GM19452 (cell line): ENCODE results near the gene TTLL5.

Experiments
- ATAC-seq: cut with Tn5 transposase; IDR thresholded peaks from one replicate; pipeline ENCODE4 v1.9.1; 2021; ENCODE audit not compliant: unreplicated experiment

Gene TTLL5

DNA sequence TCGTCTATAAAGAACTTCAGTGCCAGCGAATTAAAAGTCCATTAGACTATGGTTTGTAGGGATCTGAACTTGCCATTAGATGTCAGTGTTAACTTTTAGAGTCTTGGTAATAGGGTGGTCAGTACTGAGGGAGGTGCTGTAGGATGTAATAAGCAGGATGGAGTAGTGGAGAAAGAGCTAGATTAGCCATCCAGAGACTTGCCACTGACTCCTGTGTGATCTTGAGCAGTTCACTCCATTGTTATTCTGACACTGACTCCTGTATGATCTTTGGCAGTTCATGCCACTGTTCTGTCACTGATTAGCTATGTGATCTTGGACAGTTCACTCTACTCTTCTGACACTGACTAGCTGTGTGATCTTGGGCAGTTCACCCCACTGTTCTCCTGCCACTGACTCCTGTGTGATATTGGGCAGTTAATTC is 133.6 kb downstream of the TTLL5 start:
- no peak for ATAC-seq

DNA sequence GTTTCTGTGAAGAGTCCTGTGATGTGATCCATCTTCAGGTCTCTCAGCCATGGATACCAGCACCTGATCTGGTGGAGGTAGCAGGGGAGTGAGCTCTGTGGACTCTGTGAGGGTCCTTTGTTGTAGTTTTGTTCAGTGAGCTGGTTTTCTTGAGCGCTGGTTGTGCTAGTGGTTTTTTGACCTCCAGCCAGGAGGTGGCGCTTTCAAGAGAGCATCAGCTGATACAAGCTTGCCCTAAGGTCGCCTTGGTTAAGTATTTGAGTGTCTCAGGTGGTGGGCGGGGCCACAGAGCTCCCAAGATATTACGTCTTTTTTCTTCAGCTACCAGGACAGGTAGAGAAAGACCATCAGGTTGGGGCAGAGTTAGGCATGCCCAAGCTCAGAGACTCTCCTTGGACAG is 139.7 kb downstream of the TTLL5 start:
- no peak for ATAC-seq

DNA sequence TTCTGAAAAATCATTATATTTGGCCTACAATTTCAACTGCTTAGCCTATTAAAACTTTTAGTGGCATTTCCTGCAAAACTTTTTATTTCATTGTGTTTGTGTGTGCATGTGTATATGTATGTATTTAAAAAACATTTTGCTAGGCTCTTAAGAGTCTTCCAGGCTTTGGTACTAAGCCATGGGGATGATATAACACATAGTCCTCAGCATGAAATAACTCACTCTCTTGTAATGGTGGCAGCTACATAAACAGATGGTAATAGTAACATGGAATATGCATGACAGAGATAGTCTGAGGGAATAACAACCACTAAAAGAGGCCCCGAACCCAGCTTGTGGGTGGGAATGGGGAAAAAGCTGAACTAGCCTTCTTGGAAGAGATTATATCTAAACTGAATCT is 141.4 kb downstream of the TTLL5 start:
- no peak for ATAC-seq

DNA sequence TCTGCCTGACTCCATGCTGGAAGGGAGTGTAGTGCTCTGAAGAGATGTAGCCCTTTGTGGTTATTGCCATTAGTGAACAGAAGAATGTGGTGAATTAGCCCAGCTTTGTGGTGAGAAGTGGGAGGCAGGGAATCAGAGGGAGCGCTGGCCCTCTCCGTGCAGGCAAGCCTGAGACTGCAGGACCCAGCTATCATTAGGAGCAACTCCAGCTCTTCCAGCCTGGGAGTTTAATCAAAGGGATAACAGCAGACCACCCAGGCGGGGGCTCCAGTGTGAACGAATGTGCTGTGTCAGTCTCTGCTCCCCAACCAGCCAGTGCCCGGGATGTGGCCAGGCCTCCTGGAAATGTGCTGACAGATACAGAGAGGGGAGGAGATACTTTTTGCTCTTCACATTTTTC is 142.7 kb downstream of the TTLL5 start:
- ATAC-seq = no peak

DNA sequence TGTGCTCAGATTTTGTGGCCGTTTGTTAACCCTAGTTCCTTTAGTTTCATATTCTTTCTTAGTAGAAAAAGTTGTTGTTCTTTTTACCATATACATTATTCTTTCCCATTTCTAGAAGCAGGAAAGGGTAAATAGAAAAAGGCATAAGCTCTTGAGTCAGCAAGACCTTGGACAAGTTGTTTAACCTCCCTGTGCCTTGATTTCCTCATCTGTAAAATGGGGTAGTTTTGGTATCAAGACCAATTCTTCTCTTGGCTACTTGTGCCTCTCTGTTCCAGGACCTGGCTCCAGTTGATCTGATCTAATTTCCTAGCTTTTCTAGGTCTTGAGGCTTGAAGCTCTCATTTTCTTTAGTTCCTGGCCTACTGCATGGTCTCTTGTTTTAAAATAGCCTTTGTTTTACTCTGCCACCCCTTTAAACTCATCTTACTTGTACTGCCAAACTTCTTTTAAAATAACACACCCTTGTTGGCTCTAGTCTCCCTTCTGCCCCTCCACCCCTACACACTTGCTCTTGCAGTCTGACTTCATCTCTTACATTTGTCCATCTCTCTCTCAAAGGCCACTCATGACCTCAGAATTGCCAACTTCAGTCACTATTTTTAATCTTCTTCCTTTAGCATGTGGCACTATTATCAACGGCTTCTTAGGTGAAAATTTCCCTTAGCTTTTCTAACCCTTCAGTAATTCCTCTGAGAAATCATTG is 143.7 kb downstream of the TTLL5 start:
- no peak for ATAC-seq

DNA sequence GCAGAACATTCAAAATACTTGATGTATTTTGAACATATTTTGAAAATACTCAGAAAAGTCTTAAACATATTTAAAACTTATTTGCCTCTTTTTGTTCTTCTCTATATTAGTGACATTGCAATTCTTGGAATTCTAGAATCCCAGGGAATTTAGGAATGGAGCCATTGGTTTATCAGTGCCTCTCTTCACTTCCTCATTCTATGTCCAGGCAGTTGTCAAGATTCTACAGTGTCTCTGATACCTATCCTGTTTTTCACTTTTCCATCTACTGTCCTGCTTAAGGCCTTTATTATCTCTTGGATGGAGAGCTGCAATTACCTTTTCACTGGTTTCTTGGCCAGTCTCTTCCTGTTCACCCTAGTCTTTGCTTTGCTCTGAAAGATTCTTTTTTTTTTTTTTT is 144.6 kb downstream of the TTLL5 start:
- ATAC-seq = no peak

DNA sequence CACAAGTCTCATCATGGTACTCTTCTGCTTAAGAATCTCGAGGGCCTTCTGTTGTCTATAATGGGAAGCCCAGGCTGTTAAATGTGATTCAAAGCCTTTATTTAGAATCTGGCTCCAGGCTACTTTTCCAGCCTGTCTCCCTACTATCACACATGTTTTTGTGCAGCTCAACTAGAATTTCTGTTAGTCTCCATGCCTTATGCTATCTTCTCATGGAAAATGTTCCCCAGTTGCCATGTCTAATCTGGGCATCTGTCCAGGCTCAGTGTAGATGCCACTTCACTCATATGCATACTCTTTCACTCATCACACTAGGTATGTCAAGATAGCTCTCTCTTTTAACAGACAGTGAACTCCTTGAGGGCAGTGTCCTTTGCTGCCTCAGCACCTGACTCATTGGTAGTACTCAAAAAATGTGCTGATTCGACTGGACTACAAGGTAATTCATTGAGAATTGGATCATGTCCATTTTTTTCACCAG is 145.3 kb downstream of the TTLL5 start:
- ATAC-seq = no peak

DNA sequence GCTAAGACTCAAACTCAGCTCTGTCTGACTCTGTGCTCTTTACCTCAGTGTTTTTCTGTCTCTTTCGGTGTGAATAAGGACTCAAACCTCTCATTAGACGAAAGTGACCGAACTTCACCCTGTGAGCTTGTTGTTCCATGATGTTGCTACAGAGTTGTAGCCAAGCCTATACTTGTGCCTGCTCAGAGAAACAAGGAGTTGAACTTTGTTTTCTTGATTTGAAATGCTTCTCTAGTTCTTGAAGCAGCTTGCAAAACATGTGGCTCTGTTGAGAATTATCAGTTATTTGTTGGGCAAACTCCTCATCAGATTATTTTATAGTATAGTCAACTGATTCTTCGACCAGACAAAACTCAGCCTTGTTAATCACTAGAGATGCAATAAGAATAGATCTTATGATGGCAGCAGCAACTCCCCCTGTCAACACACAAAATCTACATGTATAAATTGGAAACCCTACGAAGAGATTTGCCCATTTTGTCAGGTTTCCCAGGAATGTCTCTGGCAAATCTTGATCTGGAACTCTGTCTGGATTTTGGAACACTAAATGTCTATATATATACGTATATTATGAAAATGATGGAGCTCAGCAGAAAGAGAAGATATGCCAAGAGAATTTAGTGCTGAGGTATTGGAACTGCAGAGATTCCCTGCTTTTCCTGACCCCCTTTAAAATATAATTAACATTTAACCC is 146.8 kb downstream of the TTLL5 start:
- ATAC-seq = no peak

DNA sequence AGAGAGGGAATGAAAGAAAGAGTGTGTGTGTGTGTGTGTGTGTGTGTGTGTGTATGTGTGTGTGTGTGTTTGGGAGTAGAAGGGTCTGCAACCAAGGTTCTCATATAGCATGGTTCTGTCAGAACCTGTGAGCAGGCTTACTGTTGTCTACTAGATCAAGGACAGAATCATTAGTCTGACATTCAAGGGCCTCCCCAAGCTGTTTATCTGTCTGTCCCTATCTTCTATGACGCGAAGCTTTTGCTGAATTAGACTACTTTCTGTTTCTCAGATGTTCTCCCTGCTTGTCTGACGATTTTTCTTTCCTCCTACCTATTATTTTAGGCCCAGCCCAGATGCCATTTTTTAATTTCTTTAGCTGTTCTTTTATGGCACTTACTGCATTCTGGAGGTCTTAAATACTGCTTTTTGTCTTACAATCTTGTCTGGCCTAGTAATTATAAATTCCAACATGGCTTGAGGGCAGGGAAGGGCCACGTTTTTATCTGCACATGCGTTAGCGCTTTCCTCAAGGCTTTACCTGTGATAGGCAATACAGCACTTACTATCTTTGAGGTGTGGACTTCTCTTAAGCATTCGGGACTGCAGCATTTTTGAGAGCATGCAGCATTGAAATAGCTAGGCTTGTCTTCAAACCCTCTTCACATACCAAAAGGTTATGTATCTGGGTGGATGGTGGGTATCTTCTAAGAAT is 150.2 kb downstream of the TTLL5 start:
- ATAC-seq = no peak

DNA sequence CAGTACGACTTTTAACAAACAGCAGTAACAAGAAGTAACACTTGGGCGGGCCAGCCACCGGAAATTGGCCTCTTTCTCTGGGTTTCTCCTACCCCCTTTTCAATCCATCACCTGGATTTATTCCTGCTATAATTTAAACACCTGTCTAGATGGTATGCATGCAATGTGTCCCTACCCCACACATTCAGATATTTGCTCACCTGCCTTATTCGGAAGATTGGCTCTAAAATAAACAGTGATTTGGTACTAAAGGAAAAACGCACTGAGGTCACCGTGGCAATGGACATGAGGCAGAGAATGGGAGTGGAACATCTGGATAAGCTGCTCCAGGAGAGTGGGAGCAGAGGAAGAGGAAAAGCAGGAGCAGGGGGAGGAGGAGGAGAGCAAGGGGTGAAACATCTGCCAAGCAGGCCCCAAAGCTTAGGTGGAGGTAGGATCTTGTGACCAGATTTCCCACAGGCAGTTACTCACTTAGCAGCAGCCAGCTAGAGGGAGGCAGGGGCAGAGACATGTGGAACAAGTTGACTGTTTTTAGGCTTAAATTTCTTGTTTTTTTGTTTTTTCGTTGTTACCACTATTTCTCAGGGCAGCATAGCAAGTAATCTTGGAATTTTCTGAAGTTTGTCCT is 150.9 kb downstream of the TTLL5 start:
- no peak for ATAC-seq

DNA sequence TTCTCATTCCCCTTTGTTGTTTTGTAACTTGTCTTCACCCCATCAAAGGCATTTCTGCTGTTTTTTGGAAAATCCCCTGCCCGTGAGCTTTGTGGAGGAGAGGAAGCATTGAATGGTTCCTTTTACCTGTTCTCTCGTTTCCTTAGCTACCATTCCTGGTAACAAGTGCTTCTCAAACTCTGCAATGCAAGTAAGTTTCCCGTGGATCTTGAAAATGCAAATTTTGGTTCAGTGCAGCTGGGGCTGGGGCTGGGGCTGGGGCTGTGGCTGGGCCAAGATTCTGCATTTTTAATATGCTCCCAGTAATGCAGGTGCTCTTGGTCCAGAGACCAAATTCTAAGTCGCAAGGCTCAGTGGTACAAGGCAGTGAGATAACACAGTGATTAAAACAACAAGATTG is 151.6 kb downstream of the TTLL5 start:
- ATAC-seq = no peak

DNA sequence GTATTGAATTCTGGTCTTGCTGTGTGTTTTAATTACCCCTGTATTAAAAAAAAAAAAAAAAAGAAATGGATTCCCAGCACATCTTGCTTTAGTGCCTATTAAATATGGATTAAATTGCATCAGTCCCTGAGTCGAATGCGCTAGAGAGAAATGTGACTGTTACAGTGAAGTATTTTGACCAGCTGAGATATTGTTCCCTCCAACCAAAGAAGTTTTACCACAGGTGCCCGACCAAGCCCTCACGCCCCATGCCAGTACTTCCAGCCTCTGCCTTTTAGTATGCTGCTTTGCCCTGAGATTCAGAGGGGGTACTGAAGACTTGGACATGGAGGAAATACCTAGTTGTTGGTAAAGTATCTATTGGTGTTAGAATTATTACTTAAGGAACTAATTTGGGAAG is 159.7 kb downstream of the TTLL5 start:
- ATAC-seq = no peak

DNA sequence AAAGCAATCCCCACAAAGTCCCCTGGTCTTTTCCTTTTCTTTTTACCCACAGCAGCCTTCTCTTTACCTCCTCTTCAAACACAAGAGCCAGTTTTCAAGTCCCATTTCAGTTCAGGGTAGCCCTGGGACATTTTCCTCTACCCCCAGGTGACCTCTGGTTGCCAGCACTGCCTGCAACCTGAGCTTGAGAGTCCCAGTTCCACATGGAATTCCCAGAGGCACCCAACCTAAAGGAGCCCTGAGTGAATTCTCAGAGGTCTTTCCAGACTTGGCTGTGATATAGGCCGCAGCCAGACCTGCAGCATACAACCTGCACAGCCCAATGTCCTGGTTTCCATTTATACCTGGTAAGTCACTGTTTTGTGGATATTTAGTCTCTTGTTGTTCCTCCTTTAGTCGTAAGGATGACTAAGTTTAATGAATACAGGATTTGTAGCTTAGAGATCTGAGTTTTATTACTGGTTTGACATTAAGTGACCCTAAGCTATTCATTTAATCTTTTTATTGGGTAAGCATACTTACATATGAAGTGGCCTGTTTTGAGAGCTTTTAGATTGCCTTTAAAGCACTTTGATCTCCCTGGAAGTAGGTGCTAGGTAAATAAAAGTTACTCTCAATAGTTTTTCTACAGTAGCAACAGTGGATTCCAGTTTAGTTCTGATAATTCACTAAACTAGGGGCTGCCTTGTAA is 160.9 kb downstream of the TTLL5 start:
- ATAC-seq = no peak

DNA sequence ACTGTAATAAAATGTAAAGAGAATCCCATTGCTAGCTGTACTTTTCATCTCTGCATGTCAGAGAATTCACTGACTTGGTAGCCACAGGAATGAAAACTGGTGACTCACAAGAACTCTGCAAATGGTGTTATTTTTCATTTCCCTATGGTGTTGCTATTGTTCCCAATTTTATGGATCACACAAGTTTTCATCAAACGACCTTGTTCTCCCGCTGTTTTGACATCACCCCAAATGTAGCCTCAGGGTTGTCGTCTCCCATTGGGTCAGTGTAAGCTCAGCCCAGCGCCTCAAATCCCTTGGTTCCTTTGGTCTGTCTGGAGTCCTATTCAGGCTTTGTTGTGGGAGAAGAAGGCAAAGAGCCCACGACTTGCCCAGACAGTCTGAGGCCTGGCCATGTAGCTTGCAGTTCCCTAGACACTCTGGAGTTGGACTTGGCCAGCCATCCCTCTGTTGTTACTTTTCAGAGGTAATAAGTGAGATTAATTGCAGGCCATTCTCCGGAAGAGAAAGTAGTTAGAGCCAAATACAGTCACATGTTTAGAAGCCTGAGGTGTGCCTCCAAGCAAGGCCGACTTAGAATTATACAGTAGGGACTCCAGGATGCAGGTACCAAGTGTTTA is 161.6 kb downstream of the TTLL5 start:
- ATAC-seq = no peak

DNA sequence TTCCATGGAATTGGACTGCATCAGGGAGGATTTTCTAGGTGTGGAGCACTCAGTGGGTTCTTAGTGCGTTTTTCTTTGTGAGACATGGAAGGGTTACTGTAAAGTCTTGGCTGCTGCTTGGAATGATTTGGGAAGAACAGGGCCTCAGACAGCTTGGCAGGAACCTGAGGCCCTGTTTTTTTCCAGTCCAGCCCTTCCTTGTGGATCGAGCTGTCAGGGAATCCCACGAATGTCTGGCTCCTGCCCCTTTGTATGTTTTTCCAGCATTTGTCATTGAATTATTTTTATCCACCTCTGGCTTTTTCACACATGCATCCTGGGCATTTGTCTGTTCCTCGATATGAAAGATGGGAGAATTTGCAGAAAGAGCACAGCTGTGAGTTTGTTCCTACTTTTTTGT is 162.3 kb downstream of the TTLL5 start:
- ATAC-seq = no peak

DNA sequence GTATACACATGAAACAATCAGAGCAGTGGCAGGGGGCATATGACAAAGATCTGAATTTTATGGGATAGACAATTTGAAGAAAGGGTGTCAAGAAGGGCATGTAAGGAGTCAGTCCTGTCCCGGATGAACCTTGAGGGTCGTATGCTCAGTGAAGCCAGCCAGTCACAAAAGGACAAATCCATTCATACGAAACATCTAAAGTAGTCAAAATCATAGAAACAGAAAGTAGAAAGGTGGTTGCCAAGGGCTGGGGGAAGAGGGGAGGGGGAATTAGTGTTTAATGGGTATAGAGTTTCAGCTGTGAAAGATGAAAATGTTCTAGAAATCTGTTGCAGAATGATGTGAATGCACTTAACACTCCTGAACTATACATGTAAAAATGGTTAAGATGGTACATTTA is 163.3 kb downstream of the TTLL5 start:
- ATAC-seq = no peak

DNA sequence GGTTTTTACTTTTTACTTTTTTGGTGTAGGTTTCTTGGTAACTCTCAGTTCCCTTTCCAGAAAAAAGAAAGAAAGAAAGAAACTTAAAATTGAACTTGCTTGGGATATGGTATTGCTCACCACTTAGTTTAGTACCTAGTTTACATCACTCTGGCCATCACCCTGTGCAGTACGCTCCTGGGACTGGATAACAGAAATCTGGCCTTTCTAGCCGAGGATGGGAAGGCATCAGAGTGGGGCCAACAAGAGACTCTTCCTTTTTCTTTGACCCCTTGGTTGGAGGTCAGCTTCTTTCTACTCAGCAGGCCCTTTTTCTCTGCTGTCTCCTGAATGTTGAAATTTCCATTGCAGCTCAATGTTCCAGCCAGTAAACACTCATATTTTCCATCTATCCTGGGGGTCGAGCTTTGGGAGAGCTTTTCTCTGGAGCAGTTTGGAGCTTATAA is 164.1 kb downstream of the TTLL5 start:
- ATAC-seq = no peak

DNA sequence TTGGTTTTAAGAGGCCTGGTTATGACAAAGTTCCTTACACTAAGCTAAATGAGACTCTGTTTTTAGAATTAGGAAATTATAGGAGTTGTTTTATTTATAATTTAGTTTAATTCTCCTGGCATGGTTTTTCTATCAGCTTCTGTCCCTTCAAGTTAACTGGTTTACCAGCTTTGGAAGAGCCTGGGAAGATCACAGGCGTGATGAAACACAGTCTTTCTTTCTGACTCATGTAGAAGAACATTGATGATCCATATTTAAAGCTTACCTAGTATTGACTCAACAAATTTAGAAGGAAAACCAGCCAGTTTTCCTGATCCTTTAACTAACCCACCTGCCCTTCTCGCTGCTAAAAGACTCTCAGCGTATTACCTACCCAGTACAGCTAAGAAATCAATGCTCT is 165.6 kb downstream of the TTLL5 start:
- no peak for ATAC-seq

DNA sequence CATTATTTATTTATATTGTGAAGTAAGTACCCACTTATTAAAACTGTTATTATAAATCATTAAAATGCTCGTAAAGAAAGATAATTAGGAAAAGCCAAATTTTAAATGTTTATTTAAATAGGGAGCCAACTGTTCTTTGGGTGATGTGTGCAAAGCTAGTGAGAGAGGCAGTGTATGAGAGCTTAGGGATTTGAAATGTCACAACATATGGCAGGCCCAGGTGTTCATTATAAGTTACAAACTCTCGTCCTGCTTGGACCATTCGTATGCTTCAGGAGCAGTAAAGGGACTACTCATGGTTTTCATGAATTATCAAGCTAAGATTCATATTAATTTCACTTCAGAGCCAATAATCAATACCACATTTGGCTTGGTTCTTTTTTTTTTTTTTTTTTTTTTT is 166.3 kb downstream of the TTLL5 start:
- ATAC-seq = no peak

DNA sequence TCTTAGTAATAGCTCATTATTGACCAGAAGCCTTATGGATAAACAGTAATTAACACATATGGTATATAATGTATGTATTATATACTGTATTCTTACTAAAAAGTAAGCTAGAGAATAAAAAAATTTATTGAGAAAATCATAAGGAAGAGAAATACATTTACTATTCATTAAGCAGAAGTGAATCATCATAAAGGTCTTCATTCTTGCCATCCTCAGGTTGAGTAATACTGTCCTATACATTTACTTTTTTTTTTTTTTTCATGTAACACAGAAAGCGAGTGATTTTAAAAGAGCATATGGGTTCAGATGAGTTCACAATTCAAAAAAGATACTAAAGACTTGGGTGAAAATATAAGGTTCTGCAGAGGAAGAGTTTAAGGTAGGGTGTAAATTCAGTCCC is 168.3 kb downstream of the TTLL5 start:
- ATAC-seq = no peak

DNA sequence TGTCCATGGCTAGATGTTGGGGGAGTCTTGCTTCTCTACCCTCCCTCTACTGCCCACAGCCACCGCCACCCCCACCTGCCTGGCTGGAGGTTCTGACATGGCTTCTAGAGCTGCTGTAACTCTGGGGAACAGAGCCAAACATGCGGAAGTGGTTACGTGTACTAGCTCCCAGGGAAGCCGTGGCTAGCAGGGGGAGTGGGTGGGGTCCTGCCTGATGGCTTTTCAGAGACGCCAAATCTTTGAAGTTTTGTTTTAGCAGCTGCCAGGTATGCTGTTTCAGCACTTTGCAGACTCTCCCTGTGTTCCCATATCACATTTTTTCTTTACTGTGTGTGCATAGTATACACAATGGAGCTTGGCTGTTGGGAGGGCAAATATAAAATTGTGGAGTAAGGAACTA is 170.4 kb downstream of the TTLL5 start:
- no peak for ATAC-seq
